ENCODE data around the gene PDE1A. TPM values are rescaled to one million over a fixed set of nuclear protein-coding genes. Genes with fewer than 3 reads are reported as not detected.

The PDE1A gene
- total and polyA plus RNA-seq, 2 of the 4 experiments (the other 2 are of a cell fraction): 0.24 to 0.90 TPM

DNA sequence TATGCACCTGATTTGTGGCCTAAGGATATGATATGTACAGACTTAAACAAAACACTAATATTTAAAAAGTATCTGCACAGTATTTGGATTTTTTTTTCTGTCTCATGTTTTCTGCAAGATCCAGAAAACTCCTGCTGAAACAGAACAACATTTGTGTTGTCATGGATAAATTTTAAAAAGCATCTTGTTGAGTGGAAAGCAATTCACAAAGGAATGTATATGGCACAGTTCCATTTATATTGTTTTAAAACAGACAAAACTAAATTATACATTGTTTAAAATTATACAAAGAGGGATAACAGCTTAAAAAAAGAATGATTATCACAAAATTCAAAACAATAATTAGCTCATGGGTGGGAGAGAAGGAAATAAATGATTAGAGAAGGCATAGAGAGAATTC, 247.7 kb downstream of the PDE1A start:
- peaks cover 3% of the 10 kb centered on the region; the same call in 1 of the 2 replicates for H3K9me3 ChIP-seq (ENCODE audit: control insufficient read depth, insufficient read depth, low read length)
- no peak for ATAC-seq (ENCODE audit: low read depth)
- H4K5ac ChIP-seq (ENCODE audit: low read depth, low read length): no peak overlapping the region
- H3K14ac ChIP-seq (replicated peaks; ENCODE audit: low read depth, low read length): no peak overlapping the region
- no peaks in the 10 kb centered on the region for H3K36me3 ChIP-seq (ENCODE audit: control insufficient read depth, insufficient read depth, low read length)
- no peaks in the 10 kb centered on the region; the same call in 1 of the 2 replicates for H3K27me3 ChIP-seq (ENCODE audit: control insufficient read depth, insufficient read depth, low read length)
- H2AK5ac ChIP-seq (ENCODE audit: low read depth, low read length): no peak overlapping the region
- TF ChIP-seq RFX5 (IDR thresholded peaks at IDR 0.05; ENCODE audit: low read depth, low read length) (no peak), SMC3 (IDR thresholded peaks at IDR 0.05; ENCODE audit: low read depth, low read length) (no peak), CEBPB (IDR thresholded peaks at IDR 0.05; ENCODE audit: low read depth, low read length) (no peak), CHD1 (IDR thresholded peaks at IDR 0.05; ENCODE audit: low read depth, low read length) (no peak), POLR2A (IDR thresholded peaks at IDR 0.05; ENCODE audit: low read depth, low read length) (no peak), RAD21 (IDR thresholded peaks at IDR 0.05; ENCODE audit: low read length) (no peak), BHLHE40 (IDR thresholded peaks at IDR 0.05; ENCODE audit: low read depth, low read length) (no peak), NFE2L2 (IDR thresholded peaks at IDR 0.05; ENCODE audit: low read depth, low read length) (no peak), RCOR1 (IDR thresholded peaks at IDR 0.05; ENCODE audit: insufficient replicate concordance, low read length) (no peak), MXI1 (IDR thresholded peaks at IDR 0.05; ENCODE audit: borderline replicate concordance, low read depth, low read length) (no peak), FOS (IDR thresholded peaks at IDR 0.05; ENCODE audit: low read depth, low read length) (no peak), MAZ (IDR thresholded peaks at IDR 0.05; ENCODE audit: borderline replicate concordance, low read depth, low read length) (no peak), MAFK (IDR thresholded peaks at IDR 0.05; ENCODE audit: low read depth, low read length) (no peak)
- TF ChIP-seq, protein P1, sequence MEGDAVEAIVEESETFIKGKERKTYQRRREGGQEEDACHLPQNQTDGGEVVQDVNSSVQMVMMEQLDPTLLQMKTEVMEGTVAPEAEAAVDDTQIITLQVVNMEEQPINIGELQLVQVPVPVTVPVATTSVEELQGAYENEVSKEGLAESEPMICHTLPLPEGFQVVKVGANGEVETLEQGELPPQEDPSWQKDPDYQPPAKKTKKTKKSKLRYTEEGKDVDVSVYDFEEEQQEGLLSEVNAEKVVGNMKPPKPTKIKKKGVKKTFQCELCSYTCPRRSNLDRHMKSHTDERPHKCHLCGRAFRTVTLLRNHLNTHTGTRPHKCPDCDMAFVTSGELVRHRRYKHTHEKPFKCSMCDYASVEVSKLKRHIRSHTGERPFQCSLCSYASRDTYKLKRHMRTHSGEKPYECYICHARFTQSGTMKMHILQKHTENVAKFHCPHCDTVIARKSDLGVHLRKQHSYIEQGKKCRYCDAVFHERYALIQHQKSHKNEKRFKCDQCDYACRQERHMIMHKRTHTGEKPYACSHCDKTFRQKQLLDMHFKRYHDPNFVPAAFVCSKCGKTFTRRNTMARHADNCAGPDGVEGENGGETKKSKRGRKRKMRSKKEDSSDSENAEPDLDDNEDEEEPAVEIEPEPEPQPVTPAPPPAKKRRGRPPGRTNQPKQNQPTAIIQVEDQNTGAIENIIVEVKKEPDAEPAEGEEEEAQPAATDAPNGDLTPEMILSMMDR (conservative IDR thresholded peaks at IDR 0.05; ENCODE audit: low read depth, low read length): no peak
- TF ChIP-seq, protein P2, sequence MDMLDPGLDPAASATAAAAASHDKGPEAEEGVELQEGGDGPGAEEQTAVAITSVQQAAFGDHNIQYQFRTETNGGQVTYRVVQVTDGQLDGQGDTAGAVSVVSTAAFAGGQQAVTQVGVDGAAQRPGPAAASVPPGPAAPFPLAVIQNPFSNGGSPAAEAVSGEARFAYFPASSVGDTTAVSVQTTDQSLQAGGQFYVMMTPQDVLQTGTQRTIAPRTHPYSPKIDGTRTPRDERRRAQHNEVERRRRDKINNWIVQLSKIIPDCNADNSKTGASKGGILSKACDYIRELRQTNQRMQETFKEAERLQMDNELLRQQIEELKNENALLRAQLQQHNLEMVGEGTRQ (IDR thresholded peaks at IDR 0.05; ENCODE audit: low read depth, low read length): no peak
- TF ChIP-seq, protein P3, sequence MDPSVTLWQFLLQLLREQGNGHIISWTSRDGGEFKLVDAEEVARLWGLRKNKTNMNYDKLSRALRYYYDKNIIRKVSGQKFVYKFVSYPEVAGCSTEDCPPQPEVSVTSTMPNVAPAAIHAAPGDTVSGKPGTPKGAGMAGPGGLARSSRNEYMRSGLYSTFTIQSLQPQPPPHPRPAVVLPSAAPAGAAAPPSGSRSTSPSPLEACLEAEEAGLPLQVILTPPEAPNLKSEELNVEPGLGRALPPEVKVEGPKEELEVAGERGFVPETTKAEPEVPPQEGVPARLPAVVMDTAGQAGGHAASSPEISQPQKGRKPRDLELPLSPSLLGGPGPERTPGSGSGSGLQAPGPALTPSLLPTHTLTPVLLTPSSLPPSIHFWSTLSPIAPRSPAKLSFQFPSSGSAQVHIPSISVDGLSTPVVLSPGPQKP (IDR thresholded peaks at IDR 0.05; ENCODE audit: borderline replicate concordance, low read depth, low read length): no peak
- H3K27ac ChIP-seq (ENCODE audit: insufficient read depth, low read length): no peak overlapping the region
- H3K18ac ChIP-seq (ENCODE audit: low read depth, low read length): no peak overlapping the region
- no peak overlapping the region for H2AK9ac ChIP-seq (replicated peaks; ENCODE audit: low read depth, low read length, poor library complexity)
- CTCF ChIA-PET: no interaction called here
- in situ Hi-C loops (cut with MboI; ENCODE audit: low sequenced_read_pairs): no loop called here
- H3K9ac ChIP-seq (ENCODE audit: low read depth, low read length): no peak overlapping the region
- POLR2A ChIA-PET (ENCODE audit: unreplicated experiment): no interaction called here
- no peaks in the 10 kb centered on the region for H3K4me1 ChIP-seq (ENCODE audit: control insufficient read depth, insufficient read depth, low read length)
- H2AFZ ChIP-seq (replicated peaks; ENCODE audit: low read length, poor library complexity): no peak overlapping the region
- no peak overlapping the region for H3K4ac ChIP-seq (ENCODE audit: low read depth, low read length)
- DNase-seq: no peak
- H3K9me1 ChIP-seq (ENCODE audit: insufficient read depth, low read length): no peaks in the 10 kb centered on the region
- no peak overlapping the region for H3K23ac ChIP-seq (ENCODE audit: low read depth, low read length)
- H4K91ac ChIP-seq (ENCODE audit: insufficient read depth, low read depth, low read length): no peak overlapping the region
- intact Hi-C loops (cut with micrococcal nuclease): no loop called here
- H3K79me1 ChIP-seq (ENCODE audit: low read depth in 1 of 2, low read length in 2 of 2): no peaks in the 10 kb centered on the region
- H3K4me2 ChIP-seq (ENCODE audit: low read depth, low read length): no peak overlapping the region
- H2BK5ac ChIP-seq (ENCODE audit: low read depth, low read length, poor library complexity, severe bottlenecking): no peak overlapping the region
- H2BK15ac ChIP-seq (ENCODE audit: low read depth, low read length): no peak overlapping the region
- H3K56ac ChIP-seq (ENCODE audit: extremely low read depth, insufficient read depth, low read length): no peak overlapping the region
- dilution Hi-C loops (cut with HindIII; ENCODE audit: low sequenced_read_pairs, unreplicated experiment): loop anchor here (25.0 kb wide), 1 partner anchor 483 kb away; no protein-coding TSS in a partner anchor
- no peak overlapping the region for H2BK120ac ChIP-seq (ENCODE audit: low read depth, low read length)
- BruUV-seq (replicated peaks): no TSS peak
- H3K4me3 ChIP-seq (ENCODE audit: insufficient read depth, low read depth, low read length): no peak overlapping the region
- no peaks in the 10 kb centered on the region for H4K20me1 ChIP-seq (ENCODE audit: insufficient read depth, low read length)
- H4K8ac ChIP-seq (ENCODE audit: low read depth in 2 of 2, low read length in 2 of 2): no peak overlapping the region
- H2BK20ac ChIP-seq (ENCODE audit: low read depth, low read length): no peak overlapping the region
